Liver (tissue), 3 donors: Measurements from ENCODE around the gene ATP11A.

Source experiments
- CTCF ChIP-seq: fragments of 150-350 bp; IDR thresholded peaks from 2 replicates; pipeline ENCODE4 v1.5.1; 2017; ENCODE audit warnings: improper control_type of control experiment, low read depth, low read length; ENCODE audit not compliant: missing input control
- FOXA2 ChIP-seq: IDR thresholded peaks from 2 replicates; pipeline ENCODE4 v1.6.1; 2016; ENCODE audit warnings: antibody characterized with exemption
- HNF4G ChIP-seq: IDR thresholded peaks from 2 replicates; pipeline ENCODE4 v1.6.1; 2016; ENCODE audit warnings: antibody characterized with exemption
- JUND ChIP-seq, 2 donors: IDR thresholded peaks; 2 replicates each; pipeline ENCODE4 v1.6.1; 2016; ENCODE audit warnings: antibody characterized with exemption in 2 of 2
- MAX ChIP-seq: IDR thresholded peaks from 2 replicates; pipeline ENCODE4 v1.6.1; 2016; ENCODE audit warnings: antibody characterized with exemption
- RAD21 ChIP-seq, 2 donors: IDR thresholded peaks; 2 replicates each; pipeline ENCODE4 v1.6.1; 2016; ENCODE audit warnings: antibody characterized with exemption in 2 of 2, mild to moderate bottlenecking in 2 of 2
- YY1 ChIP-seq: IDR thresholded peaks from 2 replicates; pipeline ENCODE4 v1.6.1; 2016; ENCODE audit warnings: antibody characterized with exemption, mild to moderate bottlenecking
- donor health status: healthy.
- donor health status: healthy.

GRCh38 chr13:112755331-112755730 lies 65.5 kb downstream of the ATP11A start:
- TF ChIP-seq CTCF (no peak), MAX (no peak), FOXA2 (no peak), JUND (IDR thresholded peaks at IDR 0.05) (no peak), HNF4G (no peak), YY1 (no peak), RAD21 (IDR thresholded peaks at IDR 0.05) (no peak)
